ENCODE measurements around the gene C1orf226. TPM values are rescaled to one million over a fixed set of nuclear protein-coding genes. Genes with fewer than 3 reads are reported as not detected.
A peak's percentile ranks its signal among the peaks of the same experiment; 100 is the strongest.

The C1orf226 gene
- total and polyA plus RNA-seq, 2 experiments from 2014 or later, result 2.7 to 12.5 TPM

DNA sequence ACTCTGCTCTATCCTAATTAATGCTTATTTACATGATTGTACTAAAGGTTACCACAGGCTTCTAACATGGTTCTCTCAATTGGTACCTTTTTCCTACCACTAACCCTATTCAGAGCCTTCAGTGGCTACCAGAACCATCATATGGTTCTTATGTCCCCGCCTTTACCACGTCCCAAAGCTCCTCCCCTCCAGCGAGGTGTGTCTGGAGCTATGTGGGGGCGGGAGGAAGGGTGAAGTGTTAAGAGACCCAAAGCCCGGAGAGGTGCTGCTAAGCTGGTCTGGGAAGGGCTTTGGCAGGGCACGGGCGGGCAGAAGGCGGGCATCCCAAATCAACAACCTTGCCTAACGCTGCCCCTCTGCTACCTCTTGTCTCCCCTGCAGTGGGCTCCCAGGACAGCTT lies 14.9 kb upstream of the C1orf226 start:
- peak; percentile 76 for ATAC-seq
- no peak for TF ChIP-seq ETS1 (IDR thresholded peaks at IDR 0.05)
- TF ChIP-seq, protein P1, sequence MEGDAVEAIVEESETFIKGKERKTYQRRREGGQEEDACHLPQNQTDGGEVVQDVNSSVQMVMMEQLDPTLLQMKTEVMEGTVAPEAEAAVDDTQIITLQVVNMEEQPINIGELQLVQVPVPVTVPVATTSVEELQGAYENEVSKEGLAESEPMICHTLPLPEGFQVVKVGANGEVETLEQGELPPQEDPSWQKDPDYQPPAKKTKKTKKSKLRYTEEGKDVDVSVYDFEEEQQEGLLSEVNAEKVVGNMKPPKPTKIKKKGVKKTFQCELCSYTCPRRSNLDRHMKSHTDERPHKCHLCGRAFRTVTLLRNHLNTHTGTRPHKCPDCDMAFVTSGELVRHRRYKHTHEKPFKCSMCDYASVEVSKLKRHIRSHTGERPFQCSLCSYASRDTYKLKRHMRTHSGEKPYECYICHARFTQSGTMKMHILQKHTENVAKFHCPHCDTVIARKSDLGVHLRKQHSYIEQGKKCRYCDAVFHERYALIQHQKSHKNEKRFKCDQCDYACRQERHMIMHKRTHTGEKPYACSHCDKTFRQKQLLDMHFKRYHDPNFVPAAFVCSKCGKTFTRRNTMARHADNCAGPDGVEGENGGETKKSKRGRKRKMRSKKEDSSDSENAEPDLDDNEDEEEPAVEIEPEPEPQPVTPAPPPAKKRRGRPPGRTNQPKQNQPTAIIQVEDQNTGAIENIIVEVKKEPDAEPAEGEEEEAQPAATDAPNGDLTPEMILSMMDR (conservative IDR thresholded peaks at IDR 0.05; ENCODE audit: low read depth in 2 of 2), result no peak
- TF ChIP-seq JUNB (IDR thresholded peaks at IDR 0.05; ENCODE audit: unreplicated experiment), result no peak
- no peak for TF ChIP-seq STAT1 (IDR thresholded peaks at IDR 0.05; ENCODE audit: unreplicated experiment)
- no peak for TF ChIP-seq POLR2AphosphoS5 (IDR thresholded peaks at IDR 0.05; ENCODE audit: low read depth)
- TF ChIP-seq NANOG (IDR thresholded peaks at IDR 0.05; ENCODE audit: borderline replicate concordance), result no peak
- TF ChIP-seq ZNF462 (CRISPR knock-in tag; IDR thresholded peaks at IDR 0.05), result no peak
- no peaks in the 10 kb centered on the region for H3K36me3 ChIP-seq (ENCODE audit: insufficient read depth)

More for the DNA sequence above, 14.9 kb upstream of the C1orf226 start:
- no peaks in the 10 kb centered on the region for H3K9me2 ChIP-seq (ENCODE audit: insufficient read depth)
- no peak overlapping the region for H3K4me3 ChIP-seq
- H3F3A ChIP-seq (replicated peaks; ENCODE audit: low read depth), result no peaks in the 10 kb centered on the region
- peaks cover 6% of the 10 kb centered on the region for H3K4me1 Mint-ChIP-seq
- H3K4me1 ChIP-seq (ENCODE audit: insufficient read depth), result no peaks in the 10 kb centered on the region
- DNase-seq (ENCODE audit: low spot score), result no peak
- no peak overlapping the region for H2AFZ ChIP-seq
- peaks cover 20% of the 10 kb centered on the region; the same call in 2 of the 3 replicates for H3K36me3 Mint-ChIP-seq (ENCODE audit: low read depth)
- H3K4me3 Mint-ChIP-seq, result no peak overlapping the region
- no peak overlapping the region for H3K4me2 ChIP-seq
- H3K27ac Mint-ChIP-seq, result no peak overlapping the region
- peaks cover 14% of the 10 kb centered on the region for H3K27me3 Mint-ChIP-seq (ENCODE audit: insufficient read depth, low read depth, poor library complexity)
- H3K9me3 Mint-ChIP-seq, result no peaks in the 10 kb centered on the region
- no peaks in the 10 kb centered on the region for H3K27me3 ChIP-seq (ENCODE audit: insufficient read depth)
- no peaks in the 10 kb centered on the region for H3K79me2 ChIP-seq (replicated peaks; ENCODE audit: insufficient read depth)
- no peak overlapping the region for H3K27ac ChIP-seq (ENCODE audit: low read depth)
- no peaks in the 10 kb centered on the region for H4K20me1 ChIP-seq (replicated peaks; ENCODE audit: insufficient read depth)
